MV-4-11 (cell line): ENCODE results near the gene TMTC4.
"Not testable (repeated sequence)": the region's sequence is repeated elsewhere in the genome, so short reads cannot be mapped to it uniquely, and the experiment has no call there.

Experiments
- DNase-seq: peaks from one replicate; lab custom pipeline; 2025; lab: John Stamatoyannopoulos, UW

Gene TMTC4

GRCh38 chr13:100588331-100589177 is 86.0 kb downstream of the TMTC4 start, which contains the start of gene GGACT:
Gene GGACT, minus strand, starts transcription at chr13:100588789. Its CDS starts 56,198 bp downstream, at chr13:100532591.
- DNase-seq, result peak; percentile 51

GRCh38 chr13:100584896-100585295 is 89.7 kb downstream of the TMTC4 start:
- peak; percentile 44 for DNase-seq

GRCh38 chr13:100581504-100581903 is 93.1 kb downstream of the TMTC4 start:
- no peak for DNase-seq

- DNase-seq, result no peak
Measured at GRCh38 chr13:100581030-100581429, 93.6 kb downstream of the TMTC4 start.

GRCh38 chr13:100580045-100580444 is 94.5 kb downstream of the TMTC4 start:
- no peak for DNase-seq

- not testable (repeated sequence) for DNase-seq
Measured at GRCh38 chr13:100577239-100577638, 97.4 kb downstream of the TMTC4 start.

- DNase-seq, result peak; percentile 70
Measured at GRCh38 chr13:100573121-100573520, 101.5 kb downstream of the TMTC4 start.

- no peak for DNase-seq
Measured at GRCh38 chr13:100566543-100566942, 108.1 kb downstream of the TMTC4 start.

- DNase-seq, result no peak
Measured at GRCh38 chr13:100565286-100565685, 109.3 kb downstream of the TMTC4 start.

GRCh38 chr13:100564444-100565223 is 110.0 kb downstream of the TMTC4 start:
- DNase-seq, result no peak

- DNase-seq, result no peak
Measured at GRCh38 chr13:100563779-100564178, 110.8 kb downstream of the TMTC4 start.

GRCh38 chr13:100561599-100562204 is 112.9 kb downstream of the TMTC4 start:
- DNase-seq, result no peak

GRCh38 chr13:100561158-100561499 is 113.5 kb downstream of the TMTC4 start:
- no peak for DNase-seq

- no peak for DNase-seq
Measured at GRCh38 chr13:100560498-100561157, 114.0 kb downstream of the TMTC4 start.

- DNase-seq, result no peak
Measured at GRCh38 chr13:100559886-100560285, 114.7 kb downstream of the TMTC4 start.
